ENCODE results near the gene MBP.
"Not testable (repeated sequence)": the region's sequence is repeated elsewhere in the genome, so short reads cannot be mapped to it uniquely, and the experiment has no call there.

MBP gene

DNA sequence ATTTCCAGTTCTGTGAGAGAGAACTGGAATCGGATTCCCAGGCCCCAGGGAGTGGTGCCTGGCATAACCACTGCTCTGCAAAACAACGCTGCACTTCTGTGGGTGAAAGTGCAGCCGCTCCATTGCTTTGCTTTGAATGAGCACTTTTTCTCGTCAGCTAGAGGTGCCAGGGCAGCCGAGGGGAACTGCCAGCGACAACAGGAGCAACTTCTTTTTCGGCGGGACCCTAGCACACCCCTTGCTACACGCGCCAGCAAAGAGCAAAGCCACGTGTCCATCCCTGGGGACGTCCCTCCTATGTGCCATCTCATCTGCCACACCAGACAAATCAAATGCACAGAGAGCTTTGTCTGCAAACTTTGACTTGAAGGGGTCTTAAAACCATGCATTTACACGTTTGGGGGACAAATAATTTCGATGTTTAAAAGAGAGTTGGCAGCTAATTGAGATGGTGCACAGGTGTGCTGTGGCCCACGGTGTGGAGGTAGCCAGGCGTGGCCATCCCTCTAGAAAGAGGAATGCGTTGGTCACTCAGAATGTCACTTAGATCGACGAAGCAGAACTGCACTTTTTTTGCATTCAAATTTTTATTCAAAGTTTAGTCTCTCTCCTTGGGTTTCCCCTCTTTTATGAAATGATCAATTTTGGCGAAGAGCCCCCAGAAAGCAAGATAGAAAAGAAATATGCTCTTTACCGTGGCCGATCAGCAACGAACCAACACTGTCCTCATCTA lies 151.8 kb downstream of the MBP start:
- DNase-seq, result no peak

DNA sequence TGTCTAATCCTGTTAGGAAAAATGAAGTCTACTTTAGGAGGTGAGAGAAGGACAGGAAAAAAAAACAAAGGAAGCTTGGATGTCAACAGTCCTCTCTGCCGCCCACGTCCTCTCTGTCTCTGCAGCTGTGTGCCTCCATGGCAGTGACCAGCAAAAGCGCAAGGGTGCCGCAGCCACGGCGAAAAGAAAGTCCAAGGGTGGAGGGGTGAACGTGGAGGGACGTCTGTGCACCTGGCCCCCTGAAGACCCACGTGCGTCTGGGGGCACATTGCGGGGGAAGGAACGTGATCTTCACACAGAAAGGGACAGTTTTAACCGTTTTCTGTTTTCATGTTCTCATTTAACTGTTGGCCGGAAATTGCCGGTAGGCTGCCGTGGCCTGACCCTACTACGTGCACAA lies 152.7 kb downstream of the MBP start:
- no peak for DNase-seq

DNA sequence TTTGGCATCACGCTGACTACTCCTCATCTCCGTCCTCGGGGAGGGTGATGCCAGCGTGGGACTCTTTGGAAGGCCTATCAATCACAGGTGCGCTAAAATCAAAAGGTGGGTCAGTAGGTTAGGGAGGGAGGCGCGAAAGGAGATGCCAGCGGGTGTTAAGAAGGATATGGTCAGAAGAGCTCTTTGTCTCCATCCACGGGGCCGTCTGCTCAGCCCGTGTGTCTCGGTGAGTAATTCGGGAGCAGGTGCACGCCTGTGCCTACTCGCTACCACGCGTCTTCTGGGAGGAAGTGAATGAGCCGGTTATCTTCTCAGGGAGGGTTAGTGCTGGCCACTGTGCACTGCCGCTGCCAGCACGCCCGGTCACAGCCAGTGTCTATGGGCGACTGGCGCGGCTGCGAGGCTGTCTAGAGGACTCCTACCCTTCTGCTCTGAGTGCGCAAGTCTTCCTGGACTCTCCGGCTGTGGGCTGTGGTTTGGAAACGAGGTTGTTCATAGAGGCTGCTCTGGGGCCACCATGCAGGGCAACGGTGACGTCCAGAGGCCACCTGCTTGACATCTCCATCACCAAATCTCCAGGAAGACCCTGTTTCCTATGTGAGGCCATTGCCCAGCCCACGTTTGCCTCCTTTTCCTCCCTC lies 153.4 kb downstream of the MBP start:
- DNase-seq, result no peak

DNA sequence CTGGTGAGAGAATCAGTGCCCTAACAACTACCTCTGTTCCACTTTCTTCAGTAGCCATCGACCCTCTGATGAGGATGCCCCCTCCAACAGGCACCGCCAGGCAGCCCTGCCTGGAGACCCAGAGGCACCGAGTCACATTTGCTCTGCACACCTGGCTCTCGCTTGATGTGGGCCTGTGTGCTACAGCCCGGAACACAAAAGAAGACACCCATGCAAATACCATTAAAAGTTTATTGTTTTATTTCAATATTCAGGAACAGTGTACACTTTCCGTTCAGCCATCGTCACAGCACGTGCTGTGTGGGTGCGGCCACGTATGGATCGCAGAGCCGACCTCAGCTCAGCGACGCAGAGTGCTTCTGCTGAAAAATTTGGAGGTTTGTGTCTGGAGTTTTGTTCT lies 154.0 kb downstream of the MBP start:
- no peak for DNase-seq

DNA sequence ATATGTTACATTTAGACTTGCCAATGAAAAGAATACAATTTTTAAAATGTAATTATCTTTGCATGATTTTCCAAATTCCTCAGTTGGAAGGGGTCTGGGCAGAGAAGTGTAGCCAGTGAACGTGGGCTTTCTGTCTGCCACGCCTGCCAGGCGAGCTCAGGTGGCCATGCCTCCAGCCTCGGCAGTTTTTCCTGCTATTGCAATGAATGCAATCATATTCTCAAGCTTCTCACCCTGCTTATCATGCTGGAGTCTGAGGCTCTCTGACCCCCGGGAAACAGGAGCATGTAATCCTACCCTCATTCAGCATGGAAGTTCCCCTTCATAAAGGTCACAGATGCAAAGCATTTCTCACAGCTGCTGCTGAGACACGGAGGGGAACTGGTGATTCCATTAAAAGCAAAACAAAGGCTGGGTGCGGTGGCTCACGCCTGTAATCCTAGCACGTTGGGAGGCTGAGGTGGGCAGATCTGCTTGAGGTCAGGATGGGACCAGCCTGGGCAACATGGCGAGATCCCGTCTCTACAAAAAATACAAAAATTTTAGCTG lies 154.8 kb downstream of the MBP start:
- no peak for DNase-seq

DNA sequence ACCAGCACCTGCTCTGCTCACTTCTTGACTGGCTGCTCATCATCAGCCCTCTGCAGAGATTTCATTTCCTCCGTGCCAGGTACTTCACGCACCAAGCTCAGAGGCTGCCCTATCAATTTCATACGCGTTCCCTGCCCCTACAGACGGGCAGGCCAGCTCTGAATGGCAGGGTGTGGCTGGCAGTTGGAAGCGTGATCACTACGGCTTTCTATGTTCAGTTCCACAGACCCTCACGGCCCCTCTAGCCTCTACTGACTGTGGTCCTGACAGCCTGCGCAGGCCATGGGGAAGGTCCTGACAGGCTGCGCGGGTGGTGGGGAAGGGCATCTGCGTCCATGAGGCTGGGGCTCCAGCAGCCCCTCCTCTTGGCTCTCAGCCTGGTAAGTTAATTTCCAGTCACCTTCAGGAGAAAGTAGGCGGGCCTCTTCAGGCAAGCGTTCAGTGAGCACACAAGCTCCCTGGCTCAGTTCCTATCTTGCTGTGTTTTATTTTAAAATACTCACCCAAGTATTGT lies 155.4 kb downstream of the MBP start:
- no peak for DNase-seq

DNA sequence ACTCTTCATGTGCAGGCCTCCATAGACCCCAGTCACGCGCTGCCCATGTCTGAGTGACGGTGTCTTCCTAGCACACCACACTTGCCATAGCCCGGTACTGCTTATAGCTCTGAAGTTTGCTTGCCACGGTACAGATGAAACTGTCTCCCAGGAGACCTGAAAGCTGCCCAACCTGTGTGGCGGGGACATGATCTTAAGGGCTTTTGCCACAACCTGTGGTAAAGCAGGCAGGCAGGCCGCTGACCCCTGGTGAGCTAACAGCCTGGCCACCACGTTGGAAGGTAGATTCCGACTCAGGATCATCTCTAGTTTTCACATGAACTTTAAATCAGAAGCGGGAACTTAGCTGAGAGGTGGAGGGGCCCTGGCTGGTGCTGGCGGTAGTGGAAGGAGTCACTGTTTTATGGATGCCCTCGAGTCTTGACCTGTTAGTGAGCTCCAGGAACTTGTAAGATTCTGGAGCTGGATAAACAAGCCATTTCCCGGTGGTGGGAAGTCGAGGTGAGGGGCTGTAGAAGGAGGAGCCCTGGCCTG lies 156.9 kb downstream of the MBP start:
- no peak for DNase-seq

DNA sequence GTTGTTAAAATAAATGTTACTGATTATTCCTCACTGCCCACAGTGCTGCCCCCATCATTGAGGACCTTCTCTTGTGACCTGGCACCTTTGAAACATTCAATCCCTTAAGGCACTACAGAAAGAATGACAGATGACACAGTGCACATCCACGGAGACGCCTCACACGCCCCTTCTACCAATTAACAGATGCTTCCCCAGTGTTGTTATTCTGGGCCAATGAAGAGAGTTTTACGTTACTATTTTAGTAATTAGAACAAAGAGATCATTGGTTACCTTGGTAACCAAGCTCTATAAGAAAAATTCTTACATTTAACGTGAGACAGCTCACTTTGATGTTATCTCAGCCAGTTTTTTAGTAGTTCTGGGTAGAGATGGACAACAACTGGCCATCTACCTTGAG lies 158.2 kb downstream of the MBP start:
- no peak for DNase-seq

DNA sequence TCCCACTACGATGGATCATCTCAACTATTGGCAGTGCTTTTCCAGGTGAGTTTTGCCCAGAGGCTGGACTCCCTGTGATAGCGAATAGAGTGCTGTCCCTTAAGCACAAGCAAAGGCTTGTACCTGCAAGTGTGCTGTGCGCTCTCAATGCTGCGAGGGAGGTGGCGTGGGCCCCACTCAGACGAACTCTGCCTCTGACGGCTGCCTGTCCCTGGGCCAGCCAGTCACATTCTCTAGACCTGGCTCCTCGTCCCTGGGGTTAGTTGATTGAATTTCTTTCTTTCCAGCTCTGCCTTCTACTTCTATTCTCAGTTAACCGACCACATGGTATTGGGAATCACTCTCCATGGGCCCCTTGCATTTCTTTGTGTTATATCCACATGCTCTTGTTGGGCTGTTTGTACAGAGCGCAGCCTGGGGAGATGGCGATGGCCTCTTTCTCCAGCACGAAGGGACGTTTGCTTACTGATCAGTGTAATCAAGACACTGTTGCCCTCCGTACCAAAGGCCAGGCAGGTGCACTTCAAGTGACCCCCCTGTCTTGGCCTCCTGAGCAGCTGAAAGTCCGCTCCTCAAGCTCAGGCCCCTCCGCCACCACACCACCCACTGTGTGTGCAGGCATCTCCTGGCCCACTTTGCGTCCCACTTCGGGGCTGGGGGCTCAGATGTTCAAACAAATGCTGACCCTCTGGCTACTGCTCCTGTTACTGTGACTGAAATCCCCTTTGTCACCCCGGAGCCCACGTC lies 158.9 kb downstream of the MBP start:
- DNase-seq, result no peak

DNA sequence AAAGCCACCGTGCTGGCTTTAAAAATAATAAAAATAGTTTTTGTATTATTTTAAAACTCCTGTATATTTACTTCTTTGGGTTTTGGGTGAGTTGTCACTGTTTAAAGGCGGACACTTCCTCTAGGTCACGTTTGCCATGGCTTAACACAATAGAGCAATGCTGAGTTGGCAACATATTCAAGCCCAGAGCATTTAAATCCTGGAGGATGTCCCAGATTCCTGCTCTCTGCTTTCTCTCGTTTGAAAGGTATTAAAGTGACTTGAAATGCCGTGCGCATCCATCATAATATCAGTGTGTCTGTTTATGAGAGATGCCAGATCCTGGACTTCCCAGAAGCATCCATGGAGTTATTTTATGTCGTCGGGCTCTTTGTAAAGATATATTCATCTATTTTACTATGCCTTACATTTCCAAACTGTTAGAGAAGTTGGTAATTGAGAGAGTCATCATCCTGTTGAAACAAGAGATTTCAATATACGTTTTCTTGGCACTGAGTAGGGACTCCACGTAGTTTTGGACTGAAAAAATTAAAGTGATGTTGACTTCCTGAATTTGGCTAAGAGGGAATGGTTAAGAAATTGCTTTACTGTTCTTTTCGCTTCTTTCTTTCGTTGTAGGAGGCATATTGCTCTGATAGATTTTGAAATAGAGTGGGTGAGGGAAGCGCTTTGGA lies 159.6 kb downstream of the MBP start:
- DNase-seq, result no peak

DNA sequence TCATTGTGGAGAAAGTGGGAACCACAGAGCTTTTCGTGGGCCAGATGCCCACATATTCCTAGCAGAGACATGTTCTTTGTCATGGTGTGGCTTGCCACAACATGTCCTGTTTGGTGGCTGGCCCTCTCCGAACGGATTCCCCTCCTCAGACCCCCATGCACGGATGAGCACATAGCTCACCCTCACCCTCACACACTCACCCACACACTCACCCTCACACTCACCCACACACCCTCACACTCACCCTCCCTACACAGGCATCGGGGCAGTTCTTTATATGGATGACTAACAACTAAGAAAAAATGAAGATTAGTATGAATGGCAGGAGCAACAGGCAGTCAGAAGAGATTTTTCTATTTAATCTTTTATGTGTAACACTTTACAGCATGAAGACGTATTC lies 160.3 kb downstream of the MBP start:
- no peak for DNase-seq

DNA sequence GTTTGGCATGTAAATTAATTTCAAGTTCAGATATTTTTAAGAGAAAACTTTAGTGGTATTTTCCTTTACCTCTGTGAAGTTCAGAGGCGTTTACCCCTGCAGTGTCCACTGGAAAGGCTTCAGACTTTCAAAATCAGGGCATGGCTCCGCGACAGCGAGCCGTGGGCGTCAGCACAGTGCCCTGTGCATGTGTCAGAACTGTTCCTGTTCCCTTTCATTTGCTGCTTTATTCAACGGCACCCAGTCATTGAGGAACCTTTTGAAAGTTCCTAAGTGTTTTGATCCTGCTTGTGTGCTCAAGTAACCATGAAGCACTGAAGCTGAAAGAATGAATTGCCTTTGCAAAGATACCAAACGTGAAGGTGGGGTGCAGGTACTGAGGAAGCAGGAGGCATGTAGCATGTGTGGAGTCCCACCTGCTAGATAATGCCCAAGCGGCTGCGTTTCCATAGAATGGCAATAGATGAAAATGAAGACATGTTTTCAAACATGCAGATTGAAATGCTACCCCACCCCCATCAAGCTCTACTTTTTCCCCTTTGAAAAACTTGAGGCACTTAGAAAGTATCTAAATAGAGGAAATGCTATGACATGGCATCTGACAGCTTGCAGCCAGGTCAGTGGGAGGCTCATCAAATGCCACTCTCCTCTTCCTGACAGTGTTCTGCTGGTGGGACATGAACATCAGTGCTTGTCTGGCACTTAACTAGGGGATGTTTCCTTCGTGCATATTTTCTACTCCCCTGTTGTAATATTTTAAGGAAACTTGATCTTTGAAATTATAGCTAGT lies 161.6 kb downstream of the MBP start:
- DNase-seq, result no peak

DNA sequence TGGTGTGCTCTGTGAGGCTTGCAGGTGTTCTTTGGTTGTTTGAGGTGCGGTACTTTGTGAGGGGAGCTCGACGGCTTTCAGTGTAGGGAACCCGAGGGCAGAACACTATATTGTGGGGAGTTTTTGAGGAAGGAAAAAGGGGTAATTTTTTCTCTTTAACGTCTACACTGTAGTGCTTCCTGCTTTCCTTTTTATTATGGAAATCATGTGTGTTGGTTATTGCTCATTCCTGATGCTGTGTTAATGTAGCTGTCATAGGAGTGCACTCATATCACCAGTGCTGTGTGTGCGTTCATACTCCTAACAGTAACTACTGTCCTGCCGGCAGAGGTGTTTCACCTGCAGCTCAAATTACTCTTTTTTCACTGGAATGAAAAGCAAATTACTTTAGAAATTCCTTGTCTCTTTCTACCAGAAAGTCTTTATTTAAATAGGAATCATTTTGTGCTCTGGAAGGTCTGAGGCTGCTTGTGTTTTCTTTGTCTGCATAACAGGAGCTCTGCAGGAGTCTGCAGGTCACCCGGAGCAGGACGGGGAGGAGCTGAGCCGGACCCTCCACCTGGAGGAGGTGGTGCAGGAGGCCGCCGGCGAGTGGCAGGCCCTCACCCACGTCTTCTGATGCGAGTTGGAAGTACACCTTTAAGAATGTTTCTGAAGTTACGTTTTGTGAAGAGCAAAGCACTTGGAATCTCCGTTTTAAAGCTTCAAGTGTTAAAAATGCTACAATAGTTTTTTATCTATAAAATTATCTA lies 164.7 kb downstream of the MBP start:
- no peak for DNase-seq

DNA sequence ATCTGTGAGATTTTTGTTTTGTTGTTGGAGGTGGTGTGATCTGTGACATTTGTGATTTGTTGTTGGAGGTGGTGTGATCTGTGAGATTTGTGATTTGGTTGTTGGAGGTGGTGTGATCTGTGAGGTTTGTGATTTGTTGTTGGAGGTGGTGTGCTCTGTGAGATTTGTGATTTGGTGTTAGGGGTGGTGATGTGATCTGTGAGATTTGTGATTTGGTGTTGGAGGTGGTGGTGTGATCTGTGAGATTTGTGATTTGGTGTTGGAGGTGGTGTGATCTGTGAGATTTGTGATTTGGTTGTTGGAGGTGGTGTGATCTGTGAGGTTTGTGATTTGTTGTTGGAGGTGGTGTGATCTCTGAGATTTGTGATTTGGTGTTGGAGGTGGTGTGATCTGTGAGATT lies 165.3 kb downstream of the MBP start:
- not testable (repeated sequence) for DNase-seq

DNA sequence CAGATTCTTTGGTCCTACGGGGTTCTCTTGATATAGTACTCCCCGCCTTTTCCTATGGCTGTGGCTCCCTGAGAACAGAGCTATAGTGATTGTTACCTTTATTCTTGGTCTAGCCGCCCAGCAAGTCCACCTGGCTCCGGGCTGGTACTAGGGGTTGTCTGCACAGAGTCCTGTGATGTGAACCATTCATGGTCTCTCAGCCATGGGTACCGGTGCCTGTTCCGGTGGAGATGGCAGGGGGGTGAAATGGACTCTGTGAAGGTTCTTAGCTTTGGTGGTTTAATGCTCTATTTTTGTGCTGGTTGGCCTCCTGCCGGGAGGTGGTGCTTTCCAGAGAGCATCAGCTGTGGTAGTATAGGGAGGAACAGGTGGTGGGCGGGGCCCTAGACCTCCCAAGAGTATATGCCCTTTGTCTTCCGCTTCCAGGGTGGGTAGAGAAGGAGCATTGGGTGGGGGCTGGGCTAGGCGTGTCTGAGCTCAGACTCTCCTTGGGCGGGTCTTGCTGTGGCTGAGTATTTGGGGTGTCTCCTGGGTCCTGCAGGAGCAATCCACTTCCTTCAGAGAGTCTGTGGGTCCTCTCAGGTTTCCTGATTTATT lies 166.9 kb downstream of the MBP start:
- not testable (repeated sequence) for DNase-seq

DNA sequence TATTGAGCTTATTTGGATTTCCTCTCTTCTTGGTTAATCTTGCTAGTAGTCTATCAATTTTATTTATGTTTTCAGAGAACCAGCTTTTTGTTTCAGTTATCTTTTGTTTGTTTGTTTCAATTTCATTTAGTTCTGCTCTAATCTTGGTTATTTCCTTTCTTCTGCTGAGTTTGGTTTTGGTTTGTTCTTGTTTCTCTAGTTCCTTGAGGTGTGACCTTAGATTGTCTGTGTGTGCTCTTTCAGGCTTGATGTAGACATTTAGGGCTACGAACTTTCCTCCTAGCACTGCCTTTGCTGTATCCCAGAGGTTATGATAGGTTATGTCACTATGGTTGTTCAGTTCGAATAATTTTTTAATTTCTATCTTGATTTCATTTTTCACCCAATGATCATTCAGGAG lies 168.6 kb downstream of the MBP start:
- no peak for DNase-seq

DNA sequence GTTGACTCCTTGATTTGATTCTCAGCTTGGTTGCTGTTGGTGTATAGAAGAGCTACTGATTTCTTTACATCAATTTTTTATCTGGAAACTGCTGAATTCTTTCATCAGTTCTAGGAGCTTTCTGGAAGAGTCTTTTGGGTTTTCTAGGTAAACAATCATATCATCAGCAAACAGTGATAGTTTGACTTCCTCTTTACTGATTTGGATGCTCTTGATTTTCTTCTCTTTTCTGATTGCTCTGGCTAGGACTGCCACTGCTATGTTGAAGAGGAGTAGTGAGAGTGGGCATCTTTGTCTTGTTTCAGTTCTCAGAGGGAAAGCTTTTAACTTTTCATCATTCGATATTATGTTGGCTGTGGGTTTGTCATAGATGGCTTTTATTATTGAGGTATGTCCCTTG lies 169.7 kb downstream of the MBP start:
- DNase-seq, result no peak

DNA sequence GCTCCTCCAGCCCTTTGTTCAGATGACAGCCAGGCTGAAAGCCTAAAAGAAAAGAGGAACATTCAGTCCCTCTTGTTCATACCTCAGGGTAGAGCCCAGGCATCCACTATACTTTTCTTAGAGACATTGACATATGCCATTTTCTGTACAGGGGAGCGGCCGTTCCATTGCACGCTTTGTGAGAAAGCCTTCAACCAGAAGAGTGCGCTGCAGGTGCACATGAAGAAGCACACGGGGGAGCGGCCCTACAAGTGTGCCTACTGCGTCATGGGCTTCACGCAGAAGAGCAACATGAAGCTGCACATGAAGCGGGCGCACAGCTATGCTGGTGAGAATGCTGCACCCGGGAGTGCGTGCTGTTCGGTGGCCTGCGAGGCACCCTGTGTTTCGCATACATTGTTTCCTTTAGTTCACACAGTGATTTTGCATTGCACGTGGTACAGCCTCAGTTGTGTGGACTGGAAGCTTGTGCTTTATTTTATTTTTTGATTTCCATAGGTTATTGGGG lies 172.0 kb downstream of the MBP start:
- no peak for DNase-seq

DNA sequence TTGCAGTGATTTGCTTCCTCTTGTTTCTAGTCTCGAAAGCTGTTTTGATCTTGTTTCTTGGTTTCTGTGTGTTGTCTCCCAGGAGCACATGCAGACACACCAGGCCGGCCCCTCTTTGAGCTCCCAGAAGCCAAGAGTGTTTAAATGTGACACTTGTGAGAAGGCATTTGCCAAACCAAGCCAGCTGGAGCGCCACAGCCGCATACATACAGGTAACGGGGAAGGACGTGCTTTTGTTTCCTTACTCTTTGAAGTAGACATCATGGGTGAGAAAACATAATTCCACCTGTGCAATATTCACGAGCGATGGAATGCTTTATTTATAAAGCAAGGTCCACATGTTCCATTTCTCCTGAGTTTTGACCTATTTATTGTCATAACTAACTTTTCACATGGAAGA lies 173.0 kb downstream of the MBP start:
- no peak for DNase-seq

DNA sequence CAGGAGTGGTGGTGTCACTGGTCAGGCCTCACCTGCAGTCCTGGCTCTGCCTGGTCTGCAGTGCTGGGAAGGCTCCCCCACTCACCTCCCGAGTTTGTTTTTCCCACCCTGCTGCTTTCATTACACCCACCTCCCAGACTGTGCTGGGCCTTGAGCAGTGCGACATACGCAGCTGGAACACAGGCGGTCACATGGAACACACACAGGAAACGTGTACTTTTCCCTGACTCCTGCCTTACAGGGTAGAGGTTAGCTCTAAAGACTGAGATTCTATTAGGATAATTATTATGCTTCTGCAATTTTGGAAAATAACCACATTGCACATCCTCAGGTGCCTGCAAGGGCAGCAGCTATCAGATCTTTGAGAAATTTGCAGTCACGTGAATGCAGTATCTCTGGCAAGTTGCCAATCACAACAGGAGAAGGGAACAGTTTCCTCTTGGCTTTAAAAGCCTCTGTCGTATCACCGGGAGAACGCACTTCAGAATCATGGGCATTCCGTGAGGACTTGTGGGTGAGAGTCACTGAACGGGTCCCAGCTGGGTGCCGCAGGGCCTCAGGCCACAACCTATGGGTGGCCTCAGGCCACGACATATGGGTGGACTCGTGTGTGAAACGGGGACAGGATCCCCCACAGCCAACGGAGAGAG lies 173.8 kb downstream of the MBP start:
- DNase-seq, result no peak
